Measurements from ENCODE around the gene IL17C.

IL17C gene

DNA sequence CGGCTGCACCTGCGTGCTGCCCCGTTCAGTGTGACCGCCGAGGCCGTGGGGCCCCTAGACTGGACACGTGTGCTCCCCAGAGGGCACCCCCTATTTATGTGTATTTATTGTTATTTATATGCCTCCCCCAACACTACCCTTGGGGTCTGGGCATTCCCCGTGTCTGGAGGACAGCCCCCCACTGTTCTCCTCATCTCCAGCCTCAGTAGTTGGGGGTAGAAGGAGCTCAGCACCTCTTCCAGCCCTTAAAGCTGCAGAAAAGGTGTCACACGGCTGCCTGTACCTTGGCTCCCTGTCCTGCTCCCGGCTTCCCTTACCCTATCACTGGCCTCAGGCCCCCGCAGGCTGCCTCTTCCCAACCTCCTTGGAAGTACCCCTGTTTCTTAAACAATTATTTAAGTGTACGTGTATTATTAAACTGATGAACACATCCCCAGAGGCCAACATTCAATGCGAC is 1.7 kb downstream of the IL17C start:
- TF ChIP-seq POU2F2 (IDR thresholded peaks at IDR 0.05; ENCODE audit: low read depth, low read length) = no peak
- no peak for TF ChIP-seq SPI1 (IDR thresholded peaks at IDR 0.05; ENCODE audit: low read depth, low read length)
- TF ChIP-seq POLR2AphosphoS5 (IDR thresholded peaks at IDR 0.05; ENCODE audit: low read depth, low read length) = no peak
- no peak for TF ChIP-seq POLR2A (IDR thresholded peaks at IDR 0.05; ENCODE audit: low read depth, low read length)
- no peak for TF ChIP-seq TAF1 (IDR thresholded peaks at IDR 0.05; ENCODE audit: low read depth, low read length)
- no peak for TF ChIP-seq PAX5 (IDR thresholded peaks at IDR 0.05; ENCODE audit: insufficient read depth, low read length, severe bottlenecking)
- FAIRE-seq (peak; percentile 31), DNase-seq (ENCODE audit: insufficient read length, low spot score) (no peak)

- DNase-seq (ENCODE audit: insufficient read length, low spot score) (no peak), FAIRE-seq (peak; percentile 13)
- TF ChIP-seq POLR2A (IDR thresholded peaks at IDR 0.05; ENCODE audit: low read depth, low read length) (no peak), POLR2AphosphoS5 (IDR thresholded peaks at IDR 0.05; ENCODE audit: low read depth, low read length) (peak; percentile 41; the same call in 1 of the 2 replicates)
Measured at GRCh38 chr16:88640498-88641247, 2.3 kb downstream of the IL17C start.

DNA sequence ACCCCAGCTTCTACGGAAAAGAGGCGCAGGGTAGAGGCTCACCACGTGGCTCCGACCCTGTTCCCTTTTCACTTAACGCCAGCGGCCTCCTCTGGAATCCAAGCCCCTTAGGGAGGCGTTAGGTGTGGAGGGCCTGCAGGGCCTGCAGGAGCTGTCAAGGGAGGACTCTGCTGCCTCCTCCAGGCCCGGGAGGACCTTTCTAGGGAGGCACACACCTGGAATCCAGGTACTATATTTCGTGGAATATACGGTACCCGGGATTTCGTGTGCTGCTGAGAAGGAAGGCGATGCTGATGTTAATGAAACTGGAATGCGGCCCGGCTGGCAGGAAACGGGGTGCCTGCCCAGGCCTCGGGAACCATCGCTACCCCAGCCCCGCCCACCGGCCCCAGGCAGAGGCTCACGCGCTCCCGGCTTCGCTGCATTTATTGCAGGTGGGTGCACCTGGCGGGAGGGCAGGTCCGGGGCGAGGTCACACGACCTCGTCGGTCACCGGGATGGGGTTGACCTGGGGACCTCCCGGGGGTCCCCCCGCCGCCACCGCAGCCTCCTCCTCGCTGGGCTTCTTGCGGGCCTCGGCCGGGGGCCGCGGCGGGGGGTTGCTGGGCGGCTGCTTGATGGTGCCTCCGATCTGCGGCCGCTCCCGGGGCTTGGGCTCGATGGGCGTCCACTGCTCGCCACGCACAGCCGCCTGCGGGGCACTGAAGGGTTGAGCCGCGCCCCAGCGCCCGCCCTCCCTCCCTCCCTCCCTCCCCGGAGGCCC is 4.7 kb downstream of the IL17C start:
- TF ChIP-seq TAF1 (IDR thresholded peaks at IDR 0.05; ENCODE audit: low read depth, low read length) (no peak), PAX5 (IDR thresholded peaks at IDR 0.05; ENCODE audit: insufficient read depth, low read length, severe bottlenecking) (no peak), POU2F2 (IDR thresholded peaks at IDR 0.05; ENCODE audit: low read depth, low read length) (no peak)
- no peak for DNase-seq (ENCODE audit: insufficient read length, low spot score)
- FAIRE-seq = no peak

DNA sequence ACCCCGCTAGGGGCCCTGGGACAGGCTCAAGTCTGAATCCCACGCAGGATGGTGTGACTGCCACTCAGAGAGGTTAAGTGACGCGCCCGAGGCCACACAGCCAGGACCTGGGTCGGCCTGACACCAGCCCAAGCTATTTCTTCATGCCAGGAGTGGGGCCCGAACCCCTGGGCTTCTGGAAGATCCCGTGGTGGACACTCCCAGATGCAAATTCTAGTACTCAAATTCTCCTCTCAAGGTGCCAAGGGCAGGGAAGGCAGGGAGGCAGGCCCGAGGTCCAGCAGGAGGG is 5.2 kb downstream of the IL17C start:
- TF ChIP-seq PAX5 (IDR thresholded peaks at IDR 0.05; ENCODE audit: insufficient read depth, low read length, severe bottlenecking) = no peak
- TF ChIP-seq TAF1 (IDR thresholded peaks at IDR 0.05; ENCODE audit: low read depth, low read length) = no peak
- TF ChIP-seq SPI1 (IDR thresholded peaks at IDR 0.05; ENCODE audit: low read depth, low read length) = no peak
- no peak for TF ChIP-seq POU2F2 (IDR thresholded peaks at IDR 0.05; ENCODE audit: low read depth, low read length)
- no peak for TF ChIP-seq POLR2A (IDR thresholded peaks at IDR 0.05; ENCODE audit: low read depth, low read length)
- no peak; the same call in 1 of the 2 replicates for TF ChIP-seq POLR2AphosphoS5 (IDR thresholded peaks at IDR 0.05; ENCODE audit: low read depth, low read length)
- FAIRE-seq = no peak
- DNase-seq (ENCODE audit: insufficient read length, low spot score) = no peak

DNA sequence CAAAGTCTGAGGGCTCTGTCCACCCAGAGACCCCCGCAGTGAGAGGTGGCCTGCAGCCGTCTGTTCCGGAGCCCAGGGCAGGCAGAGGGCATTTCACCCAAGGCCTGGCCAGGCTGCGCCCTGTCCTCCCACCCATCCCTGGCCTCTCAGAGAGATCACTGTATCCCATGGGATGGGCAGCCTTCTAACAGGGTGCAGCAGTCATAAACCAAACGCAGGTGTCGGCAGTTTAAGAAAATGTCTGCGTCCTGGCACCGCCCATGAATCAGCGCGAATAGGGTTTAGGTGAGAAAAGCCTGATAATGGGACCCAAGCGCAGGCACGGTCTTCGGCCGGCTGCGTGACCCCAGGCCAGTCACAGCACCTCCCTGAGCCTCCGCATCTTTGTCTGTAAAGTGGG is 7.1 kb downstream of the IL17C start:
- no peak for TF ChIP-seq SPI1 (IDR thresholded peaks at IDR 0.05; ENCODE audit: low read depth, low read length)
- no peak for TF ChIP-seq POU2F2 (IDR thresholded peaks at IDR 0.05; ENCODE audit: low read depth, low read length)
- TF ChIP-seq POLR2AphosphoS5 (IDR thresholded peaks at IDR 0.05; ENCODE audit: low read depth, low read length) = no peak; the same call in 1 of the 2 replicates
- TF ChIP-seq POLR2A (IDR thresholded peaks at IDR 0.05; ENCODE audit: low read depth, low read length) = no peak
- TF ChIP-seq PAX5 (IDR thresholded peaks at IDR 0.05; ENCODE audit: insufficient read depth, low read length, severe bottlenecking) = no peak
- no peak for TF ChIP-seq TAF1 (IDR thresholded peaks at IDR 0.05; ENCODE audit: low read depth, low read length)

GRCh38 chr16:88645941-88646340 is 7.6 kb downstream of the IL17C start:
- no peak; the same call in 1 of the 2 replicates for TF ChIP-seq POLR2AphosphoS5 (IDR thresholded peaks at IDR 0.05; ENCODE audit: low read depth, low read length)
- TF ChIP-seq PAX5 (IDR thresholded peaks at IDR 0.05; ENCODE audit: insufficient read depth, low read length, severe bottlenecking) = no peak
- no peak for TF ChIP-seq SPI1 (IDR thresholded peaks at IDR 0.05; ENCODE audit: low read depth, low read length)
- no peak for TF ChIP-seq TAF1 (IDR thresholded peaks at IDR 0.05; ENCODE audit: low read depth, low read length)
- TF ChIP-seq POLR2A (IDR thresholded peaks at IDR 0.05; ENCODE audit: low read depth, low read length) = no peak
- no peak for TF ChIP-seq POU2F2 (IDR thresholded peaks at IDR 0.05; ENCODE audit: low read depth, low read length)
- DNase-seq (ENCODE audit: insufficient read length, low spot score) (no peak), FAIRE-seq (no peak)

More for the DNA sequence above, 7.1 kb downstream of the IL17C start:
- DNase-seq (ENCODE audit: insufficient read length, low spot score) (no peak), FAIRE-seq (no peak)

- DNase-seq (ENCODE audit: insufficient read length, low spot score) (no peak), FAIRE-seq (no peak)
- no peak for TF ChIP-seq SPI1 (IDR thresholded peaks at IDR 0.05; ENCODE audit: low read depth, low read length)
- no peak for TF ChIP-seq PAX5 (IDR thresholded peaks at IDR 0.05; ENCODE audit: insufficient read depth, low read length, severe bottlenecking)
- TF ChIP-seq POLR2AphosphoS5 (IDR thresholded peaks at IDR 0.05; ENCODE audit: low read depth, low read length) = no peak; the same call in 1 of the 2 replicates
- no peak for TF ChIP-seq POLR2A (IDR thresholded peaks at IDR 0.05; ENCODE audit: low read depth, low read length)
- TF ChIP-seq TAF1 (IDR thresholded peaks at IDR 0.05; ENCODE audit: low read depth, low read length) = no peak
- TF ChIP-seq POU2F2 (IDR thresholded peaks at IDR 0.05; ENCODE audit: low read depth, low read length) = no peak
Measured at GRCh38 chr16:88646345-88647034, 8.1 kb downstream of the IL17C start.

DNA sequence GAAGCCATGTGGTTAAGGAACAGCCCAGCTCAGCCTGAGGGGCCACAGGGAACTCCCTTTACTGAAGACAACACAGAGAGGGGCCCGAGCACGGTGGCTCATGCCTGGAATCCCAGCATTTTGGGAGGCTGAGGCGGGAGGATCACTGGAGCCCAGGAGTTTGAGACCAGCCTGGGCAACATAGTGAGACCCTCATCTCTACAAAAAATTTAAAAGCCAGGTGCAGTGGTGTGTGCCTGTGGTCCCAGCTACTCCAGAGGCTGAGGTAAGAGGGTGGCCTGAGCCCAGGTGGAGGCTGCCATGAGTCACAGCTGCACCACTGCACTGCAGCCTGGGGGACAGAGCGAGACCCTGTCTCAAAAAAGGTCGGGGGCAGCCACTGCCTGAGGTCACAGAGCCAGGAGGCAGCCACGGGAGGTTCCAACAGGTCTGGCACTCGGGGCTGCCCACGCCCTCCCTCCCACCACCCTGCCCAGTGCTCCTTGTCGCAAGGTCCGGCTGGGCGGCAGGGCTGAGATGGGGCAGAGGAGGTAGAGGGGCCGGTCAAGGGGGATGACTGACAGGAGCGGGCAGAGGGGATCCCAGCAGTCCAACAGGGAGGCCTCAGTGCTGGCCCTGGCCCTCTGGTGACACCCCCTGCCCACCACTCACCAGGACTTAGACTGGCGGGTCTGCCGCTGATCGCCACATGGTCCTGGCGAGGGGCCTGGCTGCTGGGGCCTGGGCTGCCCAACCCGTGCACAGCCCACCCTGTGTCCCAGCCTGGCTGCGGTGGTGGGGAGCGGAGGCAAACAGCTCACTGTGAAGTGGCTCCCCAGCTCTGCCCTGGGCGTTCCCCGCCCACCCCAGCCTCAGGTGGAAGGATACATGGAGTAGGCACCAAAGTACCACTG is 9.1 kb downstream of the IL17C start:
- TF ChIP-seq POLR2AphosphoS5 (IDR thresholded peaks at IDR 0.05; ENCODE audit: low read depth, low read length) = no peak; the same call in 1 of the 2 replicates
- TF ChIP-seq POLR2A (IDR thresholded peaks at IDR 0.05; ENCODE audit: low read depth, low read length) = peak; percentile 43; the same call in 1 of the 2 replicates
- DNase-seq (ENCODE audit: insufficient read length, low spot score) (no peak), FAIRE-seq (no peak)
